B cell (primary cell): Measurements from ENCODE around the gene BST1. TPM values are rescaled to one million over a fixed set of nuclear protein-coding genes. Genes with fewer than 3 reads are reported as not detected.

ENCODE experiments used
- ATAC-seq: fragments of 200-7000 bp; cut with Tn5 transposase; one replicate; pipeline ENCODE4 v1.10.0; 2021; ENCODE audit warnings: low read depth, mild to moderate bottlenecking, moderate number of reproducible peaks, moderate library complexity
- CTCF ChIA-PET: fragments of 350-600 bp; sonication (Branson Sonifier 250); formaldehyde crosslinking; loops from one replicate; lab custom pipeline; 2021; ENCODE audit warnings: antibody characterized with exemption, inconsistent platforms; lab: Charles Lee
- POLR2A ChIA-PET: fragments of 350-600 bp; sonication (Branson Sonifier 250); formaldehyde crosslinking; loops from one replicate; lab custom pipeline; 2021; ENCODE audit warnings: antibody characterized with exemption; lab: Charles Lee
- DNase-seq: peaks from one replicate; pipeline ENCODE4 v3.0.0; 2013
- H2AFZ ChIP-seq: 2 replicates; pipeline ENCODE4 v1.6.1; 2012; ENCODE audit warnings: mild to moderate bottlenecking, low read depth, low read length; ENCODE audit not compliant: insufficient read depth, poor library complexity, severe bottlenecking
- H3K27ac ChIP-seq, 2 donors: 1 replicate in 1 of 2; 2 replicates in 1 of 2; pipeline ENCODE4 v1.5.1; 2012 to 2013; ENCODE audit warnings: low read length in 2 of 2, mild to moderate bottlenecking in 2 of 2, moderate library complexity in 1 of 2
- H3K27me3 ChIP-seq, 4 experiments: fragments of 200-600 bp in 1 of 4; sonication (generic) in 1 of 4; replicated peaks in 1 of 4; 1 replicate in 2 of 4; 2 replicates in 2 of 4; pipeline versions ENCODE4 v1.6.1 to v1.7.0; 2013 to 2016; ENCODE audit warnings: low read length in 3 of 4, mild to moderate bottlenecking in 2 of 4, mixed read lengths in 1 of 4, moderate library complexity in 1 of 4; ENCODE audit not compliant: insufficient read depth in 4 of 4, control insufficient read depth in 3 of 4; ENCODE audit errors: control extremely low read depth in 1 of 4
- H3K36me3 ChIP-seq, 2 experiments: replicated peaks in 1 of 2; 1 replicate in 1 of 2; 2 replicates in 1 of 2; pipeline versions ENCODE4 v1.6.1 to v1.7.1; 2013; ENCODE audit warnings: low read length in 1 of 2; ENCODE audit not compliant: insufficient read depth in 2 of 2, control insufficient read depth in 1 of 2; ENCODE audit errors: control extremely low read depth in 1 of 2, extremely low read depth in 1 of 2
- H3K4me1 ChIP-seq, 2 donors: fragments of 200-600 bp in 1 of 2; sonication (generic) in 1 of 2; 1 replicate in 1 of 2; 2 replicates in 1 of 2; pipeline versions ENCODE4 v1.5.1 to v1.6.1; 2013 to 2017; ENCODE audit warnings: low read length in 2 of 2; ENCODE audit not compliant: control insufficient read depth in 2 of 2, insufficient read depth in 2 of 2
- H3K4me2 ChIP-seq: replicated peaks from 2 replicates; pipeline ENCODE3; 2012; ENCODE audit warnings: mild to moderate bottlenecking, low read depth, low read length; ENCODE audit not compliant: poor library complexity, severe bottlenecking
- H3K4me3 ChIP-seq, 5 experiments: fragments of 200-600 bp in 1 of 5; sonication (generic) in 1 of 5; 1 replicate in 3 of 5; 2 replicates in 2 of 5; pipeline versions ENCODE4 v1.5.1 to v1.7.0; 2011 to 2016; ENCODE audit warnings: low read length in 4 of 5, mild to moderate bottlenecking in 4 of 5, low read depth in 2 of 5, control low read depth in 1 of 5, moderate library complexity in 1 of 5; ENCODE audit not compliant: insufficient read depth in 1 of 5; ENCODE audit errors: control extremely low read depth in 1 of 5, extremely low read depth in 1 of 5
- H3K79me2 ChIP-seq: fragments of 200-600 bp; sonication (generic); one replicate; pipeline ENCODE4 v1.6.0; 2016; ENCODE audit warnings: low read length; ENCODE audit not compliant: control insufficient read depth, insufficient read depth
- H3K9ac ChIP-seq: fragments of 200-600 bp; sonication (generic); 2 replicates; pipeline ENCODE4 v1.6.1; 2017; ENCODE audit warnings: mild to moderate bottlenecking, low read length, moderate library complexity
- H3K9me3 ChIP-seq, 3 donors: one replicate each; pipeline versions ENCODE4 v1.6.1 to v1.7.1; 2013; ENCODE audit warnings: low read length in 2 of 3; ENCODE audit not compliant: control insufficient read depth in 2 of 3, insufficient read depth in 1 of 3; ENCODE audit errors: control extremely low read depth in 1 of 3
- H4K20me1 ChIP-seq: 2 replicates; pipeline ENCODE4 v1.6.0; 2012; ENCODE audit warnings: mild to moderate bottlenecking, low read length; ENCODE audit not compliant: insufficient read depth, control insufficient read depth, poor library complexity, severe bottlenecking
- H3K27ac Mint-ChIP-seq: one replicate; pipeline ENCODE4 v1.8.0; 2021; ENCODE audit warnings: mixed read lengths
- H3K27me3 Mint-ChIP-seq: one replicate; pipeline ENCODE4 v1.8.0; 2021; ENCODE audit warnings: mixed read lengths
- H3K4me1 Mint-ChIP-seq: one replicate; pipeline ENCODE4 v1.8.0; 2021; ENCODE audit warnings: mixed read lengths
- H3K4me3 Mint-ChIP-seq: one replicate; pipeline ENCODE4 v1.8.0; 2021; ENCODE audit warnings: mixed read lengths
- H3K9me3 Mint-ChIP-seq: one replicate; pipeline ENCODE4 v1.8.0; 2022; ENCODE audit warnings: mixed read lengths; ENCODE audit not compliant: insufficient read depth
- CTCF ChIP-seq: fragments of 200-600 bp; IDR thresholded peaks from one replicate; pipeline ENCODE4 v1.8.0; 2022; ENCODE audit warnings: antibody characterized with exemption, mild to moderate bottlenecking
- EZH2 ChIP-seq: IDR thresholded peaks from 2 replicates; pipeline ENCODE4 v1.6.1; 2012; ENCODE audit warnings: borderline replicate concordance, low read depth, mild to moderate bottlenecking, moderate library complexity, low read length; ENCODE audit not compliant: insufficient read depth, poor library complexity, severe bottlenecking
- WGBS: methylation state at CpG from one replicate; pipeline ENCODE4 v1.1.5; 2013; ENCODE audit warnings: missing lambda C conversion rate; ENCODE audit not compliant: insufficient coverage; 5-methylcytosine and 5-hydroxymethylcytosine counted together
- intact Hi-C: fragments of 100-400 bp; cut with micrococcal nuclease; formaldehyde crosslinking; loops from one replicate; pipeline ENCODE4 v1.10.0; 2022
- polyA plus RNA-seq: library from polyadenylated mRNA; depleted of rRNA; stranded (reverse); fragments of >200 nt; gene quantifications from 2 replicates; pipeline ENCODE4 v1.2.3, GENCODE V29; 2012
- total RNA-seq, 2 donors: library from RNA; stranded (reverse); fragments of 120-200 nt in 1 of 2; gene quantifications; 1 replicate in 1 of 2; 2 replicates in 1 of 2; pipeline versions ENCODE4 v1.2.3 to v1.2.4, GENCODE V29; 2013 to 2022

The BST1 gene
- total and polyA plus RNA-seq, 2 donors (not counting 1 experiment from before 2014, with no cell fraction given): 0.32 to 1.00 TPM

- ChIA-PET POLR2A (no interaction called here), CTCF (interaction anchor here (0.6 to 2.2 kb wide), 3 partner anchors 10 to 156 kb away, joined by 3 to 9 read pairs (median 4); no protein-coding TSS in a partner anchor)
- H3K4me2 ChIP-seq: peak overlapping the region; percentile 31
- Mint-ChIP-seq H3K27ac (no peak overlapping the region), H3K9me3 (no peaks in the 10 kb centered on the region), H3K27me3 (no peaks in the 10 kb centered on the region), H3K4me3 (no peak overlapping the region), H3K4me1 (peaks cover 19% of the 10 kb centered on the region)
- ATAC-seq: no peak
- no peak overlapping the region for H3K27ac ChIP-seq
- H3K36me3 ChIP-seq: no peaks in the 10 kb centered on the region
- H3K4me3 ChIP-seq: no peak overlapping the region
- no peak for TF ChIP-seq EZH2
- H4K20me1 ChIP-seq: no peaks in the 10 kb centered on the region
- H3K9ac ChIP-seq: no peak overlapping the region
- peaks cover 0 to 1% (median 0%) of the 10 kb centered on the region in 3 donors for H3K9me3 ChIP-seq
- 93% methylated on average over 5 of the region's 8 CpGs for WGBS
- H3K79me2 ChIP-seq: no peaks in the 10 kb centered on the region
- DNase-seq: no peak
- no peaks in the 10 kb centered on the region for H3K27me3 ChIP-seq
- peaks cover 17 to 21% of the 10 kb centered on the region in 2 donors for H3K4me1 ChIP-seq
- intact Hi-C loops: no loop called here
- no peak overlapping the region for H2AFZ ChIP-seq
These were observed 64.0 kb downstream of the BST1 start for GRCh38 chr4:15766821-15767220.

GRCh38 chr4:15769202-15769601 lies 66.3 kb downstream of the BST1 start:
- ChIA-PET CTCF (interaction anchor here (0.7 kb wide), 1 partner anchor 45 kb away, joined by 3 read pairs; no protein-coding TSS in a partner anchor), POLR2A (no interaction called here)
- Histone ChIP-seq H3K27ac (no peak overlapping the region), H3K4me2 (no peak overlapping the region), H3K9ac (no peak overlapping the region), H3K36me3 (no peaks in the 10 kb centered on the region), H3K9me3 (no peaks in the 10 kb centered on the region), H3K79me2 (no peaks in the 10 kb centered on the region), H3K4me1 (peaks cover 17 to 21% of the 10 kb centered on the region in 2 donors), H3K27me3 (no peaks in the 10 kb centered on the region), H3K4me3 (no peak overlapping the region), H2AFZ (no peak overlapping the region), H4K20me1 (no peaks in the 10 kb centered on the region)
- intact Hi-C loops: no loop called here
- Mint-ChIP-seq H3K27ac (no peak overlapping the region), H3K27me3 (no peaks in the 10 kb centered on the region), H3K4me3 (no peak overlapping the region), H3K4me1 (peaks cover 19% of the 10 kb centered on the region), H3K9me3 (no peaks in the 10 kb centered on the region)
- no peak for DNase-seq
- no peak for ATAC-seq
- 100% methylated on average over 2 of the region's 2 CpGs for whole genome bisulfite sequencing
- TF ChIP-seq CTCF (no peak), EZH2 (no peak)
